Measurements from ENCODE around the gene ARHGEF28. TPM values are rescaled to one million over a fixed set of nuclear protein-coding genes. Genes with fewer than 3 reads are reported as not detected.
A peak's percentile ranks its signal among the peaks of the same experiment; 100 is the strongest.

Gene ARHGEF28
- total RNA-seq, 1 donor from 2014 or later, result 14.4 TPM

DNA sequence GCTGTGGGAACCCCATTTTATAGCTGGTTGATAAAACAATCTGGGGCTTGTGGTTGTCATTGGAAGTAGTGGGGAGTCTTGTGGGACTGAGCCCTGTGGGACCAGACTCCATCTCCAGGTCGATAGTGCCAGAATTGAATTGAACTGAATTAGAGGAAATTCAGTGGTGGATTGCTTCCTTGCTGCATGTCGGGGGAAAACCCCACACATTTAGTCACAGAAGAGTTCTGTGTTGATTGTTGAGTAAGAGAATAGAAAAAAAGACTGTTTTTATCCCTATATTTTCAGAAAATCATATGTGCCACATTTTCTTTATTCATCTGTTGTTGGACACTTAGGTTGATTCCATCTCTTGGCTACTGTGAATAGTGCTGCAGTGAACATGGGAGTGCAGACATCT lies 209.7 kb downstream of the ARHGEF28 start:
- DNase-seq (ENCODE audit: low spot score), result no peak
- ATAC-seq, result no peak

DNA sequence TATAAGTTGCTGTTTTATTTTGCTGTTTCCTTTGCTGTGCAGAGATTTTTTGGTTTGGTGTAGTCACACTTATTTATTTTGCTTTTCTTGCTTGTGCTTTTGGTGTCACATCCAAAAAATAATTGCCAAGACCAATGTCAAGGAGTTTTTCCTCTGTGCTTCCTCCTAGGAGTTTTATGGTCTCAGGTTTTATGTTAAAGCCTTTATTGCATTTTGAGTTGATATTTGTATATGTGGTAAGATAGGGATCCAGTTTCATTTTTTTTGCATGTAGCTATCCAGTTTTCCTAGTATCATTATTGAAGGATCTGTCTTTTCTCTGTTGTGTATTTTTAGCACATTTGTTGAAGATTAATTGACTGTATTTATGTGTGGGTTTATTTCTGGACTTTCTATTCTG lies 210.6 kb downstream of the ARHGEF28 start:
- DNase-seq (ENCODE audit: low spot score) (no peak), ATAC-seq (no peak)

DNA sequence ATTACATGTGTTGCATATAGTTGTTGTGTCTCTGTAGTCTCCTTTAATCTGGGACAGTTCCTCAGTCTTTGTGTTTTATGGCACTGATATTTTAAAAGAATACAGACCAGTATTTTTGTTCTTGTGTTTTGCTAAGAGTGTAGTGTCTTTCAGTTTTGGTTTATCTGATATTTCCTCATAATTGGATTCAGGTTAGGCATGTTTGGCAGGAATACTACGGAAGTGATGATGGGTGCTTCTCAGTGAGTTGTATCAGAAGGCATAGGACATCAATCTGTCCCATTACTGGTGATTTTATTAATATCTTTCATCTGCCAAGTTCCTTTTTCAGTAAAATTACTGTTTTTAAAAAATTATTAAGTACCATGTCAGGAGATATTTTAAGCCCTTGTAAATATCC lies 212.9 kb downstream of the ARHGEF28 start:
- ATAC-seq (peak; percentile 88), DNase-seq (ENCODE audit: low spot score) (no peak)

DNA sequence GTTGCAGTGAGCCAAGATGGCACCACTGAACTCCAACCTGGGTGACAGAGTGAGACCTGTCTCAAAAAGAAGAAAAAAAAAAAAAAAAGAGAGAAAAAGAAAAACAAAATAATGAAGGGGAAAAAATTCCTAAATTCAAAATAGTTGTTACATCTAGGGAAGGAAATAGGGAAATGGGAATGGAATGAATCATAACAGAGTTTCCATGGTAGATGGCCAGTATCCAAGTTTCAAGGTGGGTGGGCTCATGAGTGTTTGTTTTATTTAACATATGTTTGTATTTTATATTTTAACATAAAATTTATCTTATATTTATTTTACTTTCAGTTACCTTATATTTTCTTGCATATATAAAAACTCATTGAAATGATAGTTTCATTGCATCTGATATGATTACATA lies 215.6 kb downstream of the ARHGEF28 start:
- DNase-seq (ENCODE audit: low spot score) (no peak), ATAC-seq (no peak)

DNA sequence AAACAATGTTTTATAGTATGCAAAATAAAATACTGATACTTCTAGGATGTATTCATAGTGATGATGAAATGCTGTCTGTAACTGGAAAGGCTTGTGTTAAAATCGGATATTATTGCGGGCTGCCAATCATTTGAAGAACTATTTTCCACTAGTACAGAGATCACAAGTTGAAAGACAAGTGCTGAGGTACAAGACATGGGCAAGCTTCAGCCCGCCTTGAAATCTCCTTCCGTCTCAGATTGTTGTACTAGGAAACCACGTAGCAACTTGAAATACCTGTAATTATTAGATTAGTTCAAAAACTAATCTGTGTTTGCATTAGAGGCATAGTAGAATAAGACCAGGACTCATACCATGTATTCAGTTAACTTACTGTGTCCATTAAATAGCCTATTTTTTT lies 218.2 kb downstream of the ARHGEF28 start:
- ATAC-seq, result no peak
- DNase-seq (ENCODE audit: low spot score), result no peak

DNA sequence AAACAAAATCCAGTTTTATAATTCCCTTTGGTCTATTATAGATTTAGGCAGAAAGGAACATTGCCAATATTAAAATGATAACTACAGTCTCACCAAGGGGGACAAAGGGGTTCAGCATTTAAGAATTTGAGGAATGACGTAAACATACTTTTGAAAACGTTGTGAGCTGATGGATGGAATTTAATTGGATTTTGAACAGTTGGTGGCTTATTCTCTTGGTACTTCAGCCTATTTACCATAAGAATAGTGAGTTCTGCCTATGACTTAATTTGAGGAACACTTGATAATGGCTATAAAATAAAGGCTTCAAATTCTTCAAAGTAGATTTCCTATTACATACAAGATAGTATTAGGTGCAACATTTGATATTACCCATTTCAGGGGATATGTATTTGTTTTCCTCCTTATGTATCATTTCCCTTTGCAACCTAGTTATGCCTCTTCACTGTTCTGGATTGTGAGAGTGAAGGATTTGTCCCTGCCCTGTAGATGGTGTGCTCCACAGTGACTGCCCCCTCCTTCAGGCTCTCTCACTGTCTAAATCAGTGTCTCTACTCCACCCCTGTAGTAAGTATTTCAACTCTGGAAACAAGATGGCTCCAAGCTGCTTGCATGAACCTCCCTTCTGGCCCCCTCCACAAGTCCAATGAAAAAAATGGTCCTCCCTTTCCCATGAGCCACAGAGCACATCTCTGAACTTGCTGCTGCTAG lies 225.6 kb downstream of the ARHGEF28 start:
- ATAC-seq (no peak), DNase-seq (ENCODE audit: low spot score) (no peak)

DNA sequence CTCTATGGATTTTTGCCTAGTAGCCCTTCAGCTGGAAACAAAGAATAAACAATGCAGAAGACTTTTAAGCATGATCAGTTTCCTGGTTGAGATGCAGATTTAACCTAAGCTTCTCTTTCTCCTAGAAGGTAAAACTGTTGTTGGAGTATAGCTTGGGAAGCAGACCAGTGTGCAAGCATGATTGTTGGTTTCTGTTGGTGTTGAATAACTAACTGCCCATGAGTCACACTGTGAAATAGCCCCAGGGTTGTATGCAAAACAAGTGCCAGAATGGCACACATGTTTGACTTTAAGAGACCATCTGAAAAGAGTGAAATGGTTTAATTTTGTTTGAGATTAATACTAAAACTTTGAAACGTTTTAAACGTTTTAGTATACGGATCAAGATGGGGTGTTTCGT lies 227.1 kb downstream of the ARHGEF28 start:
- ATAC-seq, result no peak
- DNase-seq (ENCODE audit: low spot score), result no peak

DNA sequence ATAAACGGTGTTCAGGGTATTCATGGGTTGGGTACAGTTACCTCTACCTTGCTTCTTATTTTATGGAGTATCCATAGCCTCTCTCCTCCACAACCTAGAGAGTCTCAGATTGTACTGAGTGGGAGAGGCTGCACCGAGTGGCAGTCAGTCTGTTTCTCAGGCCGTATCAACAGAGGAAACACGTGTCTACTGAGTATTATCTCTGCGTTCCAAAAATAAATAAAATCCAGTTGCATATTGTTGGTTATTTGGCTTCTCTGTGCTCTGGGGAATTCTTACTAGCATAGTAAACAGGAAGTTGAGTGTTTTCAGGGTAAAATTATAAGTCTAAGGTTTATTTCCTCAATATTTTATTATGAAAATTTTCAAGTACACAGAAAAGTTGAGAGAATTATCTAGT lies 231.0 kb downstream of the ARHGEF28 start:
- DNase-seq (ENCODE audit: low spot score), result no peak
- ATAC-seq, result peak; percentile 64

DNA sequence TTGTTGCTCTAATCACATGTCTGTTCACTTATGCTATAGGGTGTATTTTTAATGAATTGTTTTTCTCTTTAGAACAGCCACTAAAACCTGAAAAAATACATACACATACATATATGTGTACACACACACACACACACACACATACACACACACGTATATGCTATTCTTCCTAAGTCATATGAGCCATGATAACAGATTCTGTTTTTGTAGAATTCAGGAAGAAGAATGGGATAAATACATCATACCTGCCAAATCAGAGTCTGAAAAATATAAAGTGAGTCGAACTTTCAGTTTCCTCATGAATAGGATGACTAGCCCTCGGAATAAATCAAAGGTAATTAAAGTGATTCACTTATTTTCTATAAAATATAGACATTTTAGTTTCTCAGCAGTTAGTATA lies 231.4 kb downstream of the ARHGEF28 start:
- ATAC-seq, result no peak
- no peak for DNase-seq (ENCODE audit: low spot score)

DNA sequence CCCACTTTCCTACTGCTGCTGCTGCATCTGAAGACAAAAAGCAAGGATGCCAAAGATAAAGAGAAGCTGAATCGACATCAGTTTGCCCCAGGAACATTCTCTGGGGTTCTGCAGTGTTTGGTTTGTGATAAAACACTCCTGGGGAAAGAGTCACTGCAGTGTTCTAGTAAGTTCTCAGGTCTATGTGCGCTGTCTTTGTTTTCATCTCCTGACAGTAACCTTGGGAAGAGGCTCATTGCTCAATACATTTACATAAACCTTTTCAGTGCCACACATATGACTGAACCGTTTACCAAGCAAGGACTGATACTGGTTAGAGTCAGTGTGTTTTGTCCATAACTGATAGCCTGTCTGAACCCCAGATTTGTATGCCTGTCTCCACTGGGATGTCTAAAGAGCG lies 232.1 kb downstream of the ARHGEF28 start:
- ATAC-seq (peak; percentile 68), DNase-seq (ENCODE audit: low spot score) (no peak)

DNA sequence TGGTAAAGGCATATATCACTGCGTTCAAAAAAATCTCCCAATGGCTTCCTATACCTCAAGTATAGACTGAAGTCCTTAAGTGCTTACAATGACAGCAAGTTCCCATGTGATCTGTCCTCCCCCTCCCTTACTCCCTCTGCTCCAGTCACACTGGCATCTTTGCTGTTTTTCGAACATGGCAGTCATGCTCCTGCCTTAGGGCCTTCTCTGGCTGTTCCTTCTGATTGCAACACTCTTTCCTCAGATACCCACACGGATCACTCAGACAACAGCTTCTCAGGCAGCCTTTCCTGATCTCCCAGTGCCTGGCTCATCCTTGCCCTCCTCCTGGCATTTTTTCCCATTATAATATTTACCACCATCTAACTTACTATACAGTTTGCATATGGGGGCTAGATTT lies 232.8 kb downstream of the ARHGEF28 start:
- ATAC-seq (no peak), DNase-seq (ENCODE audit: low spot score) (no peak)

DNA sequence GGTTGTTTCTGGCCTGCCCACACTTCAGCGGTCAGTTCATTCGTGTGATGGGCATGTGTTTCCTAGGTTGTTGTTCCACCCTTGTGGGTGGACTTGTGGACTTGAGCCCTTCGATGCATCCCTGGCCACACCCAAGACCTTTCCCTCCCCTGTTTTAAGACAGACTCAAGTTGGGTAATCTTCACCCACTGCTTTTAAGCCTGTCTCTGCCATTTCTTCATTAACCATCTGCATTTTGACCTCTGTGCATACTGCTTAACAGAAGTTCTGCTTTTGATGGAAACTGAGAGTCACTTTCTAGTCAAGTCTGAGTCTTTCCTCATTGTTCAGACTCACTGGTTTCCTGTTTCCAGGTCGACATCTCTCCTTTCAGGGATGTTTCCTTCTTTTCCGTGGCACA lies 233.7 kb downstream of the ARHGEF28 start:
- ATAC-seq (no peak), DNase-seq (ENCODE audit: low spot score) (no peak)

DNA sequence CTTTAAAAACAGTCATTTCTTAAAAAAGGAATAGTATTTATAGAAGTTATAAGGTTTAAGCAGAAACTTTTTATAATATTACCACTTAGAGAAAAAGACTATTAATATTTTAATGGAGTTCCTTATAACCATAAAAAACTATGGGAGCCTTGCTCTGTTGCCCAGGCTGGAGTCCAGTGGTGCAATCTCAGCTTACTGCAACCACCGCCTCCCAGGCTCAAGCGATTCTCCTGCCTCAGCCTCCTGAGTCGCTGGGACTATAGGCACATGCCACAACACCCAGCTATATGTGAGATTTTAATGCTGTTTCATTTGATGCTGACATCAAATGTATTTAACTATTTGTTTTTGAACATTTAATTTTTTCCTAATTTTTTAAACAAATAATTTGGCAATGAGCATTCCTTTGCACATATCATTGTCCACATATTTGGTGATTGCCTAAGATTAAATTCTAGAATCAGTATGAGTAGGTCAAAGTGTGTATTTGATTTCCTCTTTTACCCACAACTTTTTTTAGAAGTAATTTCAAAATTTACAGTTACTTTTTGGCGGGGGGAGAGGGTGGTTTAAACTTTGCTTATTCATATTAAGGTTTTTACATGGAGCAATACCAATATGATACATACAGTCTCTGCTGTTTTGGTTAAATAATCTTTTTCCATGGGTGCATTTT lies 235.5 kb downstream of the ARHGEF28 start:
- peak; percentile 20 for ATAC-seq
- DNase-seq (ENCODE audit: low spot score), result no peak

DNA sequence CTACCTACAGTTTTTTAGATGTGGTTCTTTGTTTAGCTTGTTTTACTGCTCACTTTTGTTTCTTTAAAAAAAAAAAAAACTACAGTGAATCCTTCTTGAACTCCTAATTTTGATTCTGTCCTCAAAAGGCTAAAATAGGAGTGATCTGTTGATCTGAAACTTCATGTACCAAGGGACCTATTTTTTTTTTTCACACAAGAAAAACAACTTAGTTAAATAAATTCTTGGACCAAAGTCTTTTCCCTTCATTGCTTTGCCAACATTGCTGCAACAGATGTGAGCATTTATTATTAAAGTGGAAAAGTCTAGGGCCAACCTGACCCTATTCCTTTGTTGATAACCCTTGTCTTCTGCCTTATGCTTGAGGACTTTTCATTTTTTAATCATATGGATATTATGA lies 236.8 kb downstream of the ARHGEF28 start:
- DNase-seq (ENCODE audit: low spot score) (no peak), ATAC-seq (no peak)

DNA sequence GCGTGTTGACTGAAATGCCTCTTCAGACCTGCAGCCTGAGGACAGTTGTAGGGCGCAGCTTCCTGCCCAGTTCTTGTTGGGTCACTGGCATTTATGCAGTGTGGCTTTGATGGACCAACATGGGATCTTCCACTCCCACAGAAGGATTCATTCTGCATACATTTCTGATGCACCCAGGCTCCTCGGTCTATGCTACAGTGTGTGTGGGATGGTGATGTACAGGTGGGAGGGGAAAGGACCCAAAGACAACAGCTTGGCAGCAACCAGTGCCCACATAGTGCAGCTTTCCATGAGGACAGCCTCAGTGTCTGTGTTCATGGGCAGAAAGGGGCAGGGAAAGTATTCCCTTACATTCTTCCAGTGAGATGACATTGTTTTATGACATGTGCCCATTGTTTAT lies 237.9 kb downstream of the ARHGEF28 start:
- DNase-seq (ENCODE audit: low spot score), result no peak
- no peak for ATAC-seq

DNA sequence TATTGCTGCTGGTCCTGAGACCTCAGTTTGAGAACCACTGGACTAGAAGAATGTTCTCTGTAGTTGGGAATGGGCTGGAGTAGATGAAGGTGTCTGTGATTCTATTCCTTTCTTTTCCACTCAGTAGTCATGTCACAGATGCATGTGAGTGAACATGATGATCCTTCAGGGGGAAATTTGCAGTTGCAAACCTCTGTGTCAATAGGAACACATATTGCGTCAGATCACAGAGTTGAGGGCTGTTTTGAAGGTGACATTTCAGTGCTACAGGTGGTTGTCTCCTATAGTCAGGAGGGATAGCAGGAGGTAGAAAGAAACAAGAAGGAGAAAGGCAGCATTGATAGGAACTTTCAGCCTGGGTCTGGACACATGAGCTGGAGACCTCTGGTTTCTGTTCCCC lies 239.3 kb downstream of the ARHGEF28 start:
- DNase-seq (ENCODE audit: low spot score) (no peak), ATAC-seq (peak; percentile 52)

DNA sequence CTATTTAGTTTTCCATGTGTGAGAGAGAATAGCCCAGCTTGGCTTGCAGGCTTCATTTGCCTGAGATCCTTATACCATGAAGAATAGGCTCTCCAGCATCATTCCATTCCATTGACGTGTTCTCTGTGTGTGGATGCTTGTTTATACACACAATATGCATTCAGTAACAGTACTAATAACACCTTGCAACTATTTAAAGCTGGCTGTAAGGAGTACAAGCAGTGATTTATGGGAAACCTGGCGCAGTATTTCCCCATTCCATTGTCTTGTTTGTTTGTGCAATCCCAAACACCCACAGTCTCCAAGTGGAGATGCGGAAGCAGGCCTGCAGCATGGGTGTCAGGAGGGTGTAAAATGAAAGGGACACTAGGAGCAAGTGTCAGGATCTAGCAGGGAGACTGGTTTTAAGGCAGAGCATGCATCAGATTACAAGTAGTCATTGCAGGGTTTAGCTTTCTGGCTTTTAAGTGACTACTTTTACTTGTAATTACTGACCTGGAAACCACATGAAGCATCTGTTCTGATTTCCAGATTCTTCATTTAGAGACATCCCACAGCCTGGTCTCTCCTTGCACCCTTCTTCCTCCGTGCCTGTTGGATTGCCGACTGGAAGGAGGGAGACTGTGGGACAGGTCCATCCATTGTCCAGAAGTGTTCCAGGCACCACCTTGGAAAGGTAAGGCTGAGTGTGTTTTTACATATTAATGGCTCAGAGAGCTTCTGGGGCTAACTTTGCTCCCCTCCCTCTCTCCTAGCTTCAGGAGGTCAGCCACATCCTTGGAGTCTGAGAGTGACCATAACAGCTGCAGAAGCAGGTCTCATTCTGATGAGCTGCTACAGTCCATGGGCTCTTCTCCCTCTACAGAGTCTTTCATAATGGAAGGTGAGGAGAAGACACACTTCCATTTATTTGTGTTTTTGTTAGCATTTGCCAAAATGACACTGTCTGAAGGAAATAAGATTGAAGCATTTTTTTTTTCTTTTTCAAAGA lies 241.6 kb downstream of the ARHGEF28 start:
- ATAC-seq (no peak), DNase-seq (ENCODE audit: low spot score) (no peak)

DNA sequence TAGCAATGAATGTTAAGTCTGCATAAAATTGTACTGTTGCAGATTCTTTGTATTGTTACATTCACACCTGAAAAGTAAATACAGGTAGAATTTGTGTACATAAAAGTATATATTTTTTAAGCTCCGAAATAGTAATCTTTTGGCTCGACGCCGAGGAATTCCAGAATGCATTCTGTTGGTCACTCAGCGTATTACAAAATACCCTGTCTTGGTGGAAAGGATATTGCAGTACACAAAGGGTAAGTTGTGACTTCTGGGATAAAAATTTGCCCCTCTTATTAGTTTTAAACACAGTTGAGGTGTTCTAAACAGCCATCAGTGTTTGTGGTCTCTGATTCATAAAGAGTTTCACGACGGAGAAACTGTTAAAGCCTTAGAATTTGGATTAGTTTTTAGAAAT lies 257.6 kb downstream of the ARHGEF28 start:
- no peak for ATAC-seq

DNA sequence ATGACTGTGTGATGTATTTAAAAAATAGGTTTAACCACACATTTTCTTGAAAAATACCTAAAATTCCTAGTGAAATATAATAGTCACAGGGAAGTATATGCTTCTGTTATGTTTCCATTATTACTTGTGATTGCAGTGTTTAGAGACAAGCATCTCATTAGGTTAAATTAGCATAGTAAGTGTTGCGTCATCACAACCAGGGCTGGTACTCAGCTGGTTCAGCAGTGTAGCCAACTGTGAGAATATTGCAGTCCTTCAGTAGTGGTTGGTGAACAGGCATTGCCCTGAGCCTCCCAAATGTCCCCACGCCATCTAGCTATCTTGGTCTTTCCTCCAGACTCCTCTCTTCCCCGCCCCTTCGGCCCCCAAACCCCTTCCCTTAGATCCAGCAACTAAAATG lies 261.7 kb downstream of the ARHGEF28 start:
- DNase-seq (ENCODE audit: low spot score) (no peak), ATAC-seq (no peak)

More for the DNA sequence above, 257.6 kb downstream of the ARHGEF28 start:
- no peak for DNase-seq (ENCODE audit: low spot score)

DNA sequence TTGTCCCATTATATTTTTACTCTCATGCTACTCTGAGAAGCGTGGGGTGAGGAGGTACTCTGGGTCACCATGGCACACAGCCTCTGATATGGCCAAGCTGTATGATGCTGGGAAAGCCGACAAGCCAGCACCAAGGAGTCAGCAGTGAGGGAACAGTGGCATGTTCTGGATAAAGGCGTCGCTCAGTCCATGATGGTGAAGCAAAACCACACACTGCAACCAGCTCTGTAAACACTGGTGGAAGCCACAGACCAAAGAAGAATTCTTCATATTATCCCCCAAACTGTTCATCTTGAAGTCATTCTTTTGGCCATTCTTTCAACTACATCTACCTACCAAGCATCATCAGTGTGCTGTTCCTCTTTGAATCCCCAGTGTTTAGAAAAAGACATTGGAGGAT lies 264.6 kb downstream of the ARHGEF28 start:
- no peak for DNase-seq (ENCODE audit: low spot score)
- no peak for ATAC-seq

DNA sequence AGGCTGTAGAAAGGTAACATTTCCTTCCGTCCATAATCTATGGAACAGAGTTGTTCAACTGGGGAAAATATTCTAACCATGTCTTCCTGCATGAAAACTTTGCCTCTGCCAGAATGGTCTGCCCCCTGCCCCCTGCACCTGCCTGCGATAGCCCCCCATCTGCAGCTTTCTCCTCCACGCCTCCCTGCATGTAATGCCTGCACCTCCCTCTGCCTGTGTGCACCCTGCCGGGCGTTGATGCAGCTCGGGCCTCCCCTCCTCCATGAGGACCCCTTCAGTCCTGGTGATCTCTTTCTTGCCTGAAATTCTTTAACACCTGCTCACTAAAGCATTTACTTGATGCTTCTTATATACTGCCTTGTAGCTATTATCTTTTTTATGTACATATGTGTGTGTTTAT lies 266.2 kb downstream of the ARHGEF28 start:
- DNase-seq (ENCODE audit: low spot score) (no peak), ATAC-seq (no peak)

DNA sequence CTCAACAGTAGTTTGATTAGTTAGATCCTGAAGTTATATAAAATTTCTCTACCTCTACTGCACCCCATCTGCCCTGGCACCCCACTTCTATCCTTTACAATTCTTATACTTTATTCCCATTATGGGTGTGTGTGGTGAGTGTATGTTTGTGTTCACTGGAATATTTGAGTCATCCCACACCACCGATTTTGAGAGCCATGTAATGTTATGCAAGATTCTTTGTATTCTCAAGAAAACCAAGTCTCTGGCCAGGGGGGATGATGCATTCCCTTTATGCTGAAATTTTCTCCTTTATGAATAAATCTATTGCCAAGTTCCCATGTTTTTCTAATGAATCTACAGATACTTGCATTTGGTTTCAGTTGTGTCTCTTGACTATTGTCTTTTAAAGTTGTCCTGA lies 266.8 kb downstream of the ARHGEF28 start:
- DNase-seq (ENCODE audit: low spot score) (no peak), ATAC-seq (no peak)

All from left lobe of liver (tissue), 2 donors.